Stromal cell of bone marrow (primary cell): Measurements from ENCODE around the gene PGD.

Experiments used
- DNase-seq: peaks from one replicate; pipeline ENCODE4 v3.0.0-alpha.2; 2012; ENCODE audit warnings: low read depth

Gene PGD

GRCh38 chr1:10398734-10399443 is at the start of gene PGD:
TSS of gene PGD (plus strand) at chr1:10399064. CDS start at chr1:10399118, 54 bp downstream.
- peak; percentile 98 for DNase-seq

GRCh38 chr1:10353282-10353681 is 45.6 kb upstream of the PGD start:
- no peak for DNase-seq

GRCh38 chr1:10353693-10354092 is 45.2 kb upstream of the PGD start:
- no peak for DNase-seq

GRCh38 chr1:10360045-10360444 is 38.8 kb upstream of the PGD start:
- DNase-seq: no peak

- DNase-seq: no peak
These were observed 37.3 kb upstream of the PGD start for GRCh38 chr1:10361515-10361914.

- no peak for DNase-seq
These were observed 30.7 kb upstream of the PGD start for GRCh38 chr1:10368194-10368593.

- no peak for DNase-seq
These were observed 24.4 kb upstream of the PGD start for GRCh38 chr1:10374442-10374860.

- DNase-seq: peak; percentile 72
These were observed 21.4 kb upstream of the PGD start for GRCh38 chr1:10377365-10378029.

- peak; percentile 72 for DNase-seq
These were observed 20.6 kb upstream of the PGD start for GRCh38 chr1:10378081-10378841.

GRCh38 chr1:10379101-10379620 is 19.7 kb upstream of the PGD start:
- no peak for DNase-seq

- no peak for DNase-seq
These were observed 19.2 kb upstream of the PGD start for GRCh38 chr1:10379676-10380075.

- DNase-seq: peak; percentile 92
These were observed 18.1 kb upstream of the PGD start for GRCh38 chr1:10380594-10381275.

- no peak for DNase-seq
These were observed 15.2 kb upstream of the PGD start for GRCh38 chr1:10383630-10384029.

- no peak for DNase-seq
These were observed 14.6 kb upstream of the PGD start for GRCh38 chr1:10384219-10384618.

- DNase-seq: no peak
These were observed 11.8 kb upstream of the PGD start for GRCh38 chr1:10386761-10387676.

- peak; percentile 83 for DNase-seq
These were observed 11.0 kb upstream of the PGD start for GRCh38 chr1:10387677-10388386.

- DNase-seq: no peak
These were observed 10.5 kb upstream of the PGD start for GRCh38 chr1:10388387-10388715.

- no peak for DNase-seq
These were observed 9.4 kb upstream of the PGD start for GRCh38 chr1:10389271-10389973.

- no peak for DNase-seq
These were observed 2.0 kb upstream of the PGD start for GRCh38 chr1:10396870-10397269.

GRCh38 chr1:10398278-10398733 is 558 bp upstream of the PGD start:
- DNase-seq: no peak
